ENCODE measurements around the gene OVOL3.
A peak's percentile ranks its signal among the peaks of the same experiment; 100 is the strongest.

DNA sequence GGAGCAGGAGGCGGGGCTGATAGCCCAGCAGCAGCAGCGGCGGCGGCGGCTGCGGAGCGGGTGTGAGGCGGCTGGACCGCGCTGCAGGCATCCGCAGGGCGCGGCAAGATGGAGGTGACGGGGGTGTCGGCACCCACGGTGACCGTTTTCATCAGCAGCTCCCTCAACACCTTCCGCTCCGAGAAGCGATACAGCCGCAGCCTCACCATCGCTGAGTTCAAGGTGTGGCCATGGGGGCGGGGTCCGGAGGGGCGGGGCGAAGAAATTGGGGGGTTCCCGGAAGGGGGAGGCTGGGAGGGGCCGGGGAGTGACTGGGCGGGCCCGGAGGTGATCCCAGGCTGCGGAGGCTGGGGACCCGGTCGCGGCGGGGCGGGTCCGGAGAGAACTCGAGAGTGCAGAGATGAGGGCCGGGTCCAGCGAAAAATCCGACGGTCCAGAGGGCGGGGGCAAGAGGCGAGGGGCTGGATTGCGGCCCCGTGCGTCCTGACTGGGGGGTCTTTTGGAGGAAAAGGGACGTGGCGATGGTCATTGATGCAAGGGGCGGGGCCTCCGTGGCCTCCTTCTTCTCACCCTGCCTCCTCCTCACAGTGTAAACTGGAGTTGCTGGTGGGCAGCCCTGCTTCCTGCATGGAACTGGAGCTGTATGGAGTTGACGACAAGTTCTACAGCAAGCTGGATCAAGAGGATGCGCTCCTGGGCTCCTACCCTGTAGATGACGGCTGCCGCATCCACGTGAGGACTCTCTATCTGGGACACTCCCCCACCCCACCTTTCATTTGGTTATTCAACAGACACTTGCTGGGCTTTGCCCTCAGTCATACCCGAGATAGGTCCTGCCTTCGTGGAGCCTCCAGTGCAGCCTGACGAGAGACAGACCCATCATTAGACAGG is 4.8 kb downstream of the OVOL3 start, which contains the start of gene TBCB:
- TF ChIP-seq, protein P1, sequence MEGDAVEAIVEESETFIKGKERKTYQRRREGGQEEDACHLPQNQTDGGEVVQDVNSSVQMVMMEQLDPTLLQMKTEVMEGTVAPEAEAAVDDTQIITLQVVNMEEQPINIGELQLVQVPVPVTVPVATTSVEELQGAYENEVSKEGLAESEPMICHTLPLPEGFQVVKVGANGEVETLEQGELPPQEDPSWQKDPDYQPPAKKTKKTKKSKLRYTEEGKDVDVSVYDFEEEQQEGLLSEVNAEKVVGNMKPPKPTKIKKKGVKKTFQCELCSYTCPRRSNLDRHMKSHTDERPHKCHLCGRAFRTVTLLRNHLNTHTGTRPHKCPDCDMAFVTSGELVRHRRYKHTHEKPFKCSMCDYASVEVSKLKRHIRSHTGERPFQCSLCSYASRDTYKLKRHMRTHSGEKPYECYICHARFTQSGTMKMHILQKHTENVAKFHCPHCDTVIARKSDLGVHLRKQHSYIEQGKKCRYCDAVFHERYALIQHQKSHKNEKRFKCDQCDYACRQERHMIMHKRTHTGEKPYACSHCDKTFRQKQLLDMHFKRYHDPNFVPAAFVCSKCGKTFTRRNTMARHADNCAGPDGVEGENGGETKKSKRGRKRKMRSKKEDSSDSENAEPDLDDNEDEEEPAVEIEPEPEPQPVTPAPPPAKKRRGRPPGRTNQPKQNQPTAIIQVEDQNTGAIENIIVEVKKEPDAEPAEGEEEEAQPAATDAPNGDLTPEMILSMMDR (IDR thresholded peaks at IDR 0.05), result no peak
- TF ChIP-seq POLR2A (IDR thresholded peaks at IDR 0.05), result peak in 2 of 4 donors; percentile 59 to 71

Measured in esophagus squamous epithelium (tissue), 4 donors.